IPS DF 4.7 (cell line): Measurements from ENCODE around the gene SIPA1L2.

Source experiments
- DNase-seq: peaks from one replicate; pipeline ENCODE4 v3.0.0-alpha.2; 2013; ENCODE audit warnings: low spot score; ENCODE audit errors: extremely low read depth

Gene SIPA1L2

DNA sequence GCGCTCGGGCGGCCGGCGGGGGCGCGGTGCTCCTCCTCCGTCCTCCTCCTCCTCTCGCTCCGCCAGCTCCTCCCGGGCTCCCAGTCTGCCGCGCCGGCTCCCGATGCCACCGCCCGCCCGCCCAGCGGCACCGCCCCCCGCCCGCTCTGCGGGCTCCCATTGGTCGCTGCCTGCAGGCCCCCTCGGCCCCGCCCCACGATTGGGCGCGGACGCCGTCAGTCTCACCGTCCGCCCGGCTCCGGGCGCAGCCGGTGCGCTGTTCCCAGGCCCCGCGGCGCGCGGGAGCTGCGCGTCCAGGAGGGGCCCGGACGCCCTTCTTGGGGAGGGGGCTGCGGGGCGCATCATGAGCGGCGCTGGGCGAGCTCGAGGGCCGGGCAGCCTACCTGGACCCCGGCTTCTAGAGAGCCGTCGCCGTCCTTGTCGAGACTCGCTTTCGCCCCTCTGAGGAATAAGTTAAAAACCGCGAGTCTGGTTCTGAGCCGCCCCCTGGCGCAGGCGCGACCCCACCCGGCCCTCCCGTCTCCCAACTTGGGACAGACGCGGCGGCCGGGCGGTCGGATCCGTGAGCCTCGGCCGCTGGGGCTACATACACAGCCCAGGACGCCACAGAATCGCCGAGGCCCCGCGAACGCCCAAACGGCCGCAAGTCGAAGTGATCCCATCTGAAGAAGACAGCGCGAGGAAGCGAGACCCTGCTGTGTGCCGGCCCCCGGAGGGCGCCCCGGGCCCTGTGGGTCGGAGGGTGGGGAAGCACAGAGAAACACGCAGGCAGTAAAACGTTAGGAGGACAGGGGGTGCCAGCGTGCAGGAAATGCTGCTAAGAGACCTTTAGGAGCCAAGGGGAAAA is at the start of gene SIPA1L2:
TSS of gene SIPA1L2 (minus strand) at position 87 of the 847 bp plus-strand sequence. CDS start 114,794 bp downstream, outside the sequence.
- DNase-seq: no peak

DNA sequence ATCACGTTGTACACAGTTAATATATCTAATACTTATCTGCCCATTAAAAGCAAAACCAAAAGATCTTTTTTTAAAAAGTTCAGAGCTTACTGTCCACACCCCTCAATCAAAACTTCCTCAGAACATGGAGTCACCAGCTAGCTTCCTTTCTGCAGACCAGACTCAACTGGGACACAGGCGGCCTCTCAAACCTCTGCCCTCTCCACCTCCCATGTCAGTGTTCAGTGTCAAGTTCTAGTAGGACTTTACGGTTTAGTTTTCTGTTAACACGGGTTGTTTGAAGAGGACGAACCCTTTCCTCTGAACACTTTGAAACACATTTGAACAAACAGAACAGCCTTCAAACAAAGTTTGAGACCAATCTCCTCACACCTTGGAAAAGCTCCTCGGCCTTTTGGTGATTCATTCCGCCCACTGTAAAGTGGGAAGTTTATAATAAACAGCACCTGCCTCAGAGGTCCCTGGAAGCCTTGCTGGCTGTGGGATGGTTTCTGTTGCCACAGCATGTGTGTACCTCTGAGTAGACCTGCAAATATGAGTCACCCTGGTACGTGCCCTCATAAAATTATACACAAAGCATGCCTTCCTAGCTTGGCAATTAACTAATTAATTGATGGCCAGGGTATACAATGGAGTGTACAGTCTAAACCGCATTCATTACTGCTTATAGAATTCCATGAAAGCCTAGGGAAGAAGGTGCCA is 48.4 kb upstream of the SIPA1L2 start:
- DNase-seq: no peak

DNA sequence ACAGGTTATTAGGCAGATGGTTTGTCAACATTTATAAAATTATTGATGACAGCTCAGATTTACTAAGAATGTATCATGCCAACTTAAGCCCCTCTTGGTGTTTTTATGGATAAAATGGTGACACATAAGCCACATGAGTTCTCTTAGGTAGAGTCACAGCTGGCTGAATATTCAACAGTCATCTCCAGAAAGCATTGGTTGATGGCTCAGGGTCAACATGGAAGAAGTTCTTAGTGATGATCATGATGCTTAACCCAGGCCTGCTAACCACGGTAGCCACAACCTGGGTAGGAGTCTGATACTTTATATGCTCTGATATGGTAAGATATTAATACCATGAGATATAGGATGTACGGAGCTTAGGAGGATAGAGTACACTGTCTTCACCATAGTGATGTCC is 46.4 kb upstream of the SIPA1L2 start:
- no peak for DNase-seq

GRCh38 chr1:232675898-232676297 is 46.0 kb upstream of the SIPA1L2 start:
- DNase-seq: no peak

DNA sequence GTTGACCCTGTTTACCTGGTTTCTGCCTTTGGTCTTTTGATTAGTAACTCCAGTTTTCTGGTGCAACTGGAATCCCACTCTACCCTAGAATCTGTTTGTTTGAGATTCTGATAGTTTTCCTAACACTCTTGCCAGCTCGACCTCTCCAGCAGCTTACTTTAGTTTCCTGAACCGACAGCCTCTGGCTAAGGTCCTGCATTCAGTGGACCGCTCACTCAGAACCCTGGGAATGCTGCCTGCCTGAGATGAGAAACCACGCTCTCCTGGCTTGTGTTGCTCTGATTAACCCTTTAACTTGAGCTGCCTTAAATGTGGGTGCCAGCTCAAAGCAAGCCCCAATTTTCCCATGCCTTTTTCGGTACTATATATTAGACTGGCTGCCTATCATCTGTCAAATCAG is 45.3 kb upstream of the SIPA1L2 start:
- DNase-seq: no peak

DNA sequence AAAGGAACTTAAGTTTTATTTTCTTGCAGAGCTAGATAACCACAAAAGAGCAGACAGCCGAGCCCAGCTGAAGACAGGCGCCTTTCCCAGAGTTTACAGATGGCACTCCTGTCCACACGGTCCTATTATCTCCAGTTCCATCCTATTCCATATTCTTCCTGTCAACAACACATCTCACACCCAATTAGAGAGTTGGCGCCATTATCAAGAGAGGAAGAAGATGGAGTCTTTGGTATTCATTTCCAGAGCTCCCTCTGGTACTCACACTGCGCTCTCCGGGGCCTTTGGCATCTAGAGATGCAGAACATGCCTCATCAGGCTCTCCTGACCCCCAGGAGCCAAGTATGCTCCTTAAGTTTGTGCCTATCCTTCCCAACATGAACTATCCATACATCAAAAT is 43.3 kb upstream of the SIPA1L2 start:
- no peak for DNase-seq

DNA sequence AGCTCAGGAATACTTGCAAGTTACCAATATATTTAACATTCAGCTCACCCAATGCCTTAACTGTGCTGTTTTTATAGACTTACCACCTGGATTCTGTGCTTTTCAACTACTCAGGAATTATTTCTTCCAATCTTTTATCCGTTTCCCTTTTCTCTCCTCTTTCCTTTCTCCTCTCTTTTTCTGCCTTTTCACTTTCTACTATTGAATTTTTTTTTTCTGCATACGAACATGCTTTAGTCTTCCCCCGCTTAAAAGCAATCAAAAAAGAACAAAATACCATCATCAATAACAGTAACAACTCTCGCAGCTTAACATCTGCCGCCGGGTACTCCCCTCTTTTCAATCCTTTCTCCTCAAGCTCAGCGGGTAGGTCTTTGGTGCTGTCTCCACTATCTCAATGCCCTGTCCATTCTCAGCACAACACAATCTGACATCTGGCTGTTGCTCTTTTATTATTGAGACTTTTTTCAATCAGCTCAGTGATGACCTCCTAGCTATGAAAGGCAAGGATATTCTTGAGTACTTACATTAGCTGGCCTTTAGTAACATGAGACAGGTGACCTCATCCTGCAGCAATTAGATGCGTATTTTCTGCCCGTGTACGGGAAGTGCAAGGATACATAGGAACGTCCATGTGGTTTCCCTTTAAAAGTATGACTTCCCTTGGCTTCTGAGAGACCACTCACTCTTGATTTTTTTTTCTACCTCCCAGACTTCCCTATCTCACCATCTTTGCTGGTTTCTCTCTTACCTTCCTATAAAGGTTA is 40.2 kb upstream of the SIPA1L2 start:
- no peak for DNase-seq

DNA sequence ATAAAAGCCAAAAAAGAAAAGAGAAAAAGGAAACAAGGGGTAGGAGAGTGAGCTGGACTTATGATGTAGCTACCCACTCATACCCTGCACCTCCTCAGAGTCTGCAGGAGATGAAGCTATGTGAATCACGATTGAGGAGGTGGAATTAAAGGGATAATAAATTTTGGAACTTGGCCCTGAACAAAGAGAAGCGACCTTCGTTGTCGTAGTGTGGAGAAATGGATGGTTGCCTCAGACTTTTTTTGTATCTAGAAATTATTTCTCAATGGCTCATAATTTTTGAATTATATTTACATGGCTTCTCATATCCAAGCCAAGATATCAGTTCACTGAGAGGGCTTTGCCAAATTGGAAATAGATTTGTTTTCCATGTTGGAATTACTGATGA is 37.8 kb upstream of the SIPA1L2 start:
- no peak for DNase-seq

DNA sequence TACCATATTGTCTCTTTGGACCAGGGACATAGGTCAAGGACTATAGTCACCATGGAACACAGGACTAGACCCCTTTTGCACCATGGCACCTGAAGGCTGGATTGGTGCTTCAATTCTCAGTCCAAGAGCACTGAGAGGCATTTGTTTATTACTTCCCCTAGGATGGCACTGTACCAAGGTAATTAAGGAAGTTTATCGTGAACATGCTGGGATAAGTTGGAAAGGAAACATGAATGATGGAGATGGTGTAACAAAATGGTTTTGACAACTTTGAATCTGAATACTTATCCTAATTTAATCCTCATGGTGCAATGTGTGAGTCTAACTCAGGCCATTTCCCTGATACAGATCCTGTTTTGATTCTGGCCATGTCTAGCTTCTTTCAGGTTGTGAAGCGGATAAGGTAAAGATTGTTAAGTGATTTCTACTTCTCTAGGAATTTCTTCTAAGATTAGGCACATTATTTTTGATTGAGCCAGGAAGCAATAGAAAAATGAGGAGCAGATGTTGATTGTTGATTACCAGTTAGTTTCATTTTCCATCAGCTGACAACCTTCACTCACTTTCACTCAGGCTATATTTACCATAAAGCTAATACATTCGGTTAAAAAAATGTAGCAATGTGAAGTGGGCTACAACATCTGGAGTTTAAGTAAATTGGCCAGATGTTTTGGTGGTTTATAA is 37.3 kb upstream of the SIPA1L2 start:
- no peak for DNase-seq

DNA sequence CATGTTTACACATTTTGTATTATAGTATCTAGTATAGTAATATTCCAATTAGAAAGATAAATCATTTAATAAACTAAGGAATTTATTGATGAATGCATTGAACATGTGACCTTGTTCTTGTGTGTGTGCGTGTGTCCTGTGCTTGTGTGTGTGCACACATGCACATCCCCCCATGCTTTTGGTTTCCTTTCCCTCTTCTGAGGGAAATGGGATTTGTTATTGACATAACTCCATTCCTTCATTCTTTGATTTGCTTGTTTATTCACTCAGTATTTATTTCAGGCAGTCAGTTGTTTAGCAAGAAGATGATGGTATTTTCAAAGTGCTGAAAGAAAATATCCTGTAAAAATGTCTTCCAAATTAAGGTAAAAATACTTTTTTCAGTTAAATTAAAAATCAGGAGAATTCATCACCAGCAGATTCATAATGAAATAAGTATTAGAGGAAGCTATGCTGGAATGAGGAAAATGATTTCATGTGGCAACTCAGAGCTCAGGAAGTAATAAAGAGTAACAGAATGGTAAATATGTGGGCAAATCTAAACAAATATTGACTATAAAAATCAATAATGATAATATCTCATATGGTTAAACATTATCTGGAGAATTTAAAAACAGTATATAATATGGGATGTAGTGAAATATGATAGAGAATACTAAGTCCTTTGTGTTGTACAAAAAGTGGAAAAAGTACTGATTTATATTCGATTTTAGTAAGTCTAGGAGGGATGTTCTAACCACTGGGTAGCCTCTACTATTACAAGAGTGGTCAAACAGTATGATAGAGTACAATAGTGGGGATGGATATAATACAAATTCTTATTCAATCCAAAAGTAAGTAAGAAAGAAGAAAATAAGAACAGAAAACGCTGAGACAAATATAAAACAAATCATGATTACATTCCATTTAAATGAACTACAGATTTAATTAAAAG is 35.2 kb upstream of the SIPA1L2 start:
- no peak for DNase-seq

DNA sequence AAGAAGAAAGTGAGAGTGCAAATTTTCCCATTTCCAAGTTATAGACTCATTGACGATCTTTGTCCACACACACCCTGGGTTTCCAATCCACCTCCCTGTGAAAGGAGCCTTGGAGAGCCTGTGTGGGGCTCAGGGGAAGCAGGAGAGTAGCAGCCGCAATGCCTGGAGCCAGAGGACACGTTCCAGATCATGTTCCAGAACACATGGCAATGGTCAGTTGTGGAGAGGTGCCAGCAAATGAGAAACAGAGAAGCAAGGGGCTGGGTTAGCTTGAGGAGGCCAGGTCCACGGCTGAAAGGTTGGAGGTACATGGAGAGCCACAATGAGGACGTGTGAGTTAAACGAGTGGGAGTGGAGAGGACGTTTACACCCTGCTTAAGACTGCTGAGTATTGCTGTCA is 33.0 kb upstream of the SIPA1L2 start:
- DNase-seq: no peak

DNA sequence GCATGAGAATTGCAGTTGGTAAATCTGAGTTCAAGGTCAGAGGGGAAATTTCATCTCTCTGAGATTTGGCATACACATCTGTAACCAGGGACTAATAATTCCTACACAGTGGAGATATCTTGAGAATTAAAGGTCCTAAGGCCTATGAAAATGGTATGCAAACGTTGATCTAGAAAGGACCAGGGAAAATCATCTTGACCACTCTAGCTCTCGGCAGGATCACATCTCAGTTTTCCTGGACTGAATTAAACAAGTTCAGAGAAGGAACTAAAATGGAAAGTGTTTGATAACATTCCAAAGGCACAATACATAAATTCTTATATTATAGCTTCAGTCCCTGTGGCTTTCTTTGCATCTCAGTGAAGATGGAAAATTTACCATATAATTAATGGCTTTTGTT is 28.5 kb upstream of the SIPA1L2 start:
- no peak for DNase-seq

DNA sequence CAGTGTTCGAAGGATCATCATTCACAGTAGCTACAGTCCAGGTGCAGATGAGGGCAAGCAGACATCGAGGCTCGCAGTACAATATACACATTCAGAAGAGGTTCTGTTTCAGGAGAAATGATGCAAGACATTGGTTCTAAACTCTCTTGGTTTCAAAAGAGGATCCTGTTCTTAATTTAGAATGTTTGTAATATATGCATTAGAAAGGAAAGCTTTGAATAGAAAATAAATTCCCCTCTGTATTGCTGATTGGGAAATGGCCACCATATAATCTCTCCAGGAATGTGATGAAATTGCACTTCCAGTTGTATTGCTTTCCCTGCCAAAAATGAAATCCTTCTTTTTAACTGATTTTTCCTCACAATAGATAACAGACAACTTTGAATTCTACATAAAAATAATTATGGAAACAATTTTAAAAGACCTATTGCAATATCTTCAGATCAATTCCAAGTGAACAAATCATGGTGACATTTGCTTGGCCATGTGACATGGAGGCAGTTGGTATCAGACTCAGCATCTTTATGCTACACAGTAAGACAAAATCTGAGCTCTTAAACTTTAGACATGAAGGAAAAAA is 27.6 kb upstream of the SIPA1L2 start:
- no peak for DNase-seq

DNA sequence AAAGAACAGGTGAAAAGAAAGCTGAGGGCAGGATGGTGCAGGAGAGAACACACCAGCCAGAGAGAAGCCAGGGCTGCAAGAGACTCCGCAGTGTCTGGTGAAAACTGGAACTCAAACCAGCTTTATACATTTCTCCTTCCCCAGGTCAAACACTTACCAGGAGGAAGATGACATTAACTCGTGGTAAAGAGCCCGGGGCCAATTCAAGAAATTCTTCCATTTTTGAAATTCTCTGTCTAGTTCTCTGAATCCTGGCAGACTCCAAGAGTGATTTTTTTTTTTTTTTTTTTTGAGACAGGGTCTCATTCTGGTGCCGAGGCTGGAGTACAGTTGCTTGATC is 25.8 kb upstream of the SIPA1L2 start:
- DNase-seq: no peak

DNA sequence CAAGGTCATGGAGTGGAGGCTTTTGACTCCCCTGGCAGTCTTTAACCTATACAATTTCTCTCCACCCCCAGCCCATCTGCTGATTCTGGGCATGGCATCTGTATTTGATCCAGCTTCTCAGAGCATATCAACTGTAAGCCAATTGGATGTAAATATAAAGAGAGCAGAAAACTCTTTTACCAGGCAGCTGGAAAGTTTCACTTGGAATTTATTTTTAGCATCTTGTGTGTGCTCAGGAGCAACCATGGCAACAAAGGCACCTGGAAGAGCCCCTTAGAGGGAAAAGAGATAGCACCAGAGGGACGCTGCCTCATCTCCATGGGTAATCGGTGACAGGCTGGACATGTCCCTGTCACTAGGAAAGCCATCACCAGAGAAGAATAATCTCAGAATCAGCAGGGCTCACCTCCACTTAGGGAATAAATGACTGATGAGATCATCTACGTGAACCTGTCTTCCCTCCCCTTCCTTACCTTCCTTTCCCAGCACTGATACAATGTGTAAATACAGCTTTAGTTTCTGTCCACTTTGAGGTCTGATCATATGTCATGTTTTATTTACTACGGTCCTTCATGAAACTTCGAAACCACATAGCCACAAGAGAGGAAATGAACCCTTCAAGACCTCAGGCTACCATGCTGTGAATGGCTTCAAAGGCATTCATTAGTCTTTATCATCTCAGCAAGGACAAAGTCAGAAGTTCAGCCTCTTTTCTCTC is 25.3 kb upstream of the SIPA1L2 start:
- DNase-seq: no peak

DNA sequence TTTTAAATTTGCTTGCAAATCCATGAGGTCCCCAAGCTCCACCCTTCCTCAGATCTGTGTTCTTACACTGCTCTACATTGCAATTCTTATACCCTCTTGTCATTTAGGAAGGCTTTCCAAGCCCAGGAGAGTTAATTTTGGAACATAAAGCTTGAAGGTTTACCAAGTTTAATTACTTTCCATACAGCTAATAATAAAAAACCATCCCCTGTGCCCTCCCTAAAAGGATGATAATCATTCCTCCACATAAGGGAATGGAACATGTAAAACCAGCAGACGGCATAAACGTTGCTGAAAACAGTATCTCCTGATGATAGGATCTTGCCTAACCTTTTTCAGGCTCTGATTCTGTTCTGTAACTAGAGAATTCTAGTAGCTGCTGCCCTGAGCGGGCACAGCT is 23.9 kb upstream of the SIPA1L2 start:
- no peak for DNase-seq

GRCh38 chr1:232650845-232651244 is 20.9 kb upstream of the SIPA1L2 start:
- DNase-seq: no peak

GRCh38 chr1:232650418-232650817 is 20.5 kb upstream of the SIPA1L2 start:
- no peak for DNase-seq

GRCh38 chr1:232648316-232648715 is 18.4 kb upstream of the SIPA1L2 start:
- DNase-seq: no peak

- DNase-seq: no peak
Observed at GRCh38 chr1:232644209-232644608, 14.3 kb upstream of the SIPA1L2 start.
